HG03460 (cell line): ENCODE results near the gene NTM.

Source experiments
- ATAC-seq: cut with Tn5 transposase; IDR thresholded peaks from one replicate; pipeline ENCODE4 v1.9.1; 2021; ENCODE audit not compliant: unreplicated experiment

Gene NTM

DNA sequence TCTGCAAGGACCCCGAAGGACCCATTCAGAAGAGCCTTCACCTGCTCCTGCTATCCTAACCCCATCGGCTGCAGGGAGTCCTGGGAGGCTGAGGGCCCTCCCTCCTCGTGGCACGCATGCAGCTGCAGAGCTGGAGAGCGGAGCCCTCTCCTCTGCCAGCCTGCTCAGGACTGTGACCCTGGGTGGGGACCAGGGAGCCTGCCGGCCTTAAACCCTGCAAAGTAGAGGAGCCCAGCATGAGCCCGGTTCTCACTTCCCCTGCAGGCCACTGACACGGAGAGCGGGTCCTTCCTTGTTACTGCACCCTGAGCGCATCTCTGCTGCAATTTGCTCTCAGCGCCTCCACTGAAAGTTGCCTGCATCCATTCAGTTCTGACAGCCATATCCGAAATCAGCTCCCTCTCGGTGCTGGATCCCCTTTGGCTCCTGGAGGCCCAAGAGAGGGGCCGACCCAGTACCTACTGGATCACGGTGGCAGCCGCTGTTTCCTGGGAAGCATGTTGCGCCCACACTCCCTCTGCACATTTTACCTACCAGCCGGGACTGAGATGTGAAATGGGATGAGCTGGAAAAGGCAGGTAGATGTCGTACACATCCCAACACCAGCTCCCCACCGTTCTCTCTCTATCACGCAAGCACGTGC lies 312.1 kb downstream of the NTM start:
- no peak for ATAC-seq

DNA sequence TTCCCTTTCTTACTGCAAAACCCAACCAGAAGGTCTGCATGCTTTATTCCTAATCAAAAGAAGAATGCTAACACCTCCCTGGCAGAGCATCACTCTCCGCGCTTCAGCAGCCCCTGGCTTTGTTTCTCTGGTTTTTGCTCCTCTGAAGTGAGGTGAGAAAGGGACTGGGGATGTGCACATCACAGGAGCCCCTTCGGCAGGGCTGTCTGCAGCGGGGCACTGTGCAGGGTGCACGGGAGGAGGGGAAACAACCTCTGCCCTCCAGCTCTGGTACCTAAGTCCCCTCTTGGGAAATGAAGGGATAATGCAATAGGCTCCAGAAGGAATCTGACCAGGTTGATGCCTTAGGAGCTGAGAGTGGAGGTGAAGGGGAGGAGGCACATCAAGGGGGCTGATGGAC lies 312.7 kb downstream of the NTM start:
- no peak for ATAC-seq

DNA sequence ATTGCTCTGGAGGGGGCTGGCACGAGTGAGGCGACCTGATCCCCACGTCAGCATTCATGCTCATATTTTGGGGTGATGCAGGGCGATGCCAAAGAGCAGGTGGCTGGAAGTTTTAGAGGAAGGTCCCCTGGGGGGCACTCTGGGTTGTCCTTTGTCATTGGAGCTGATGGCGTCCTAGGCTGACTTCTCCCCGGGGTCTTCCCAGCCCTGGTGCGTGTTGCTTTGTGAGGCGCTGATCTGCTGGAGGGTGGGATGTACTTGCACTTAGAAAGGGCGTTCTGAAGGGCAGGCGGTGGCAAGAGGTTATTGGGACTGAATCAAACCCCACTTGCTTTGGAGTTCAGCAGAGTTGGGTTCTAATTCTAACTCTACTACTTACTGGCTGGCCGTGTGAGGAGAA lies 313.3 kb downstream of the NTM start:
- ATAC-seq: no peak

DNA sequence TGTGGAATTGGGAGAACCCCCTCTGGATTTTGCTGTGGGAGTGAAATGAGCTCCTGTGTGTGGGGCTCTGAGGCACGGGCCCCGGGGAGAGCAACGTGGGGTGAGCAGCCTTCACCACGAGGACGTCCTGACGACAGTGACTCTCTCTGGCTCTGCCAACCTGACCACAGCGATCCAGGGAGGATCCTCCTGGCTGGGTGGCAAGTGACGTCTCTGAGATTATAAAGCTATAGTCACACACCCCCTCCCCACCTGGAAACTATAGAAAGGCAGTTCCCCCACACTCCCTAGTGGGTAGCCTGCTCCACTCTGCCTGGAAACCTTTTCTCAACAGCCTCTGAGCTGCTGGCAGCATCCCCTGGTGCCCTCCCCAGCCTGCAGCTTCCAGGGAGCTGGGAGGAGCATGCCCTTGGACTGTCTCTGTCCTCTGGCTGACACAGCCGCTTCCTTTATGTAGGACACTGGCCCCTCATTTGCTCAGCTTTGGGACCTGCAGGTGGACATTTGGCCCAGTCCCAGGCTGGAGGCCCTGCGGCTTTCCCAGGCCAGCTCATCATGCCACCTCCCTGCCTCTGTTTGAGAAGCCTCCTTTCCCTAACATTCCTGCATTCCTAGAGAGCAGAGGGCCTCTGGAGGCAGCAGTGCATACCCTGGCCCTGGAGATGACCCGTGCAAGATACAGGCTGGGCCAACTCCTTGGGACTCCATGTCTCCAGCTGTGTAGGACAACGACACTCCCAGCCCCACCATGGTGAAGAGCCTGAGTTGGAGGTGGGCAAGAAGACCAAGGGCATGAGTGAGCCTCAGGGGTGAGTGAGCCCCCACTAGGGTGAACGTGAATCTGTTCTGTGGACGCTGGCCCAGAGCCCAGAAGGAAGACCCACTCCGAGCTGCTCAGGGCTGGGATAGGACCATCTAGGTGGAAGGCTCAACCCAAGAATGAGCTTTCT lies 314.0 kb downstream of the NTM start:
- ATAC-seq: no peak

DNA sequence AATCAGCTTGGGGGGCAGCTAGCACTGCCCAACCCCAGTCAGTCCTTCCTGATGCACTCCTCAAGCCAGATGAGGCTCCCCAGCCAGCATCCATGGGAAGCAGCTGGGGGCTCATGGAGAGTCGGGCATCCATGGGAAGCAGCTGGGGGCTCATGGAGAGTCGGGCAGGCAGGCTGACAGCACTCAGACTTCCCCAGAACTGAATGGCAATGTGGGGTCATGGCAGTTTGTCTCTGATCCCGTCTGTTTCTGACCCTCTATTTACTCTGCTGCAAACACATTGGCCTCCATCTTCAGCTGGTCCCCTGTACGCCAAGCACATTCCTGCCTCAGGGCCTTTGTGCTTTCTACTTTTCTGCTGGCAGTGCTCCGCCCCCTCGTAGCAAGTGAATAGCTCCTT lies 314.8 kb downstream of the NTM start:
- ATAC-seq: no peak

DNA sequence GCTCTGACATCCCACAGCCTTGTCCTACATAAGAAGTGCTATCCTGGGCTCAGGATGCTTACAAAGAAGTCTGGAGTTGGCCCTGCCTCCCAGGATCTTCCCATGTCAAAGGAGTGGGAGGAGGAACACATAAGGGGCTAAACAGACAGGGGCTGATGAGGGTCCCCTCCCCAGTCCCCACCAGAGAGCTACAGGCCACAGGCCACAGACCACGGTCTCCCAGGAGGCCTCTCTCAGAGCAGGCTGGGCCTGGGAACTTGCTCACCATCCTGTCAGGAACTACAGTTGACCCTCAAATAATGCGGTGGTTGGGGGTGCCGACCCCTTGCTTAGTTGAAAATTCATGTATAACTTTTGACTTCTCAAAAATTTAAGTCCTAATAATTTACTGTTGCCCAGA lies 315.5 kb downstream of the NTM start:
- ATAC-seq: no peak

DNA sequence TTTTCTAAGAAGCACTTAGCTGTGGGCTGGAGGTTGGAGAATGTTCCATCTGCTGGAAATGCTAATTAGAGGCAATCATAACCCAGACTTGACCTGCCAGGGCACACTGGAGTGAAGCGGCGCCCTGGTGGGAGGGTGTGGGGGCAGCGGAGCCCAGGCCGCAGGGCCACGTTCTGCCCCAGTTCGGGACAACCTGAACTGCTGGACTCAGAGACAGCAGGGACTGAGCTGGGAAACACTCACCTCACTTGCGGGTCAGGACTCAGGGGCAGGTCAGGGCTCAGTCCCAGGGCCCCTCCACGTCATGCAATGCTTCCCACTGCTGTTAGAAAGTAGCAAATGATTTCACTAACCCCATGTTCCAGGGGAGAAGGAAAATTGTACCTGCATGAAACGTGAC lies 316.4 kb downstream of the NTM start:
- ATAC-seq: no peak

DNA sequence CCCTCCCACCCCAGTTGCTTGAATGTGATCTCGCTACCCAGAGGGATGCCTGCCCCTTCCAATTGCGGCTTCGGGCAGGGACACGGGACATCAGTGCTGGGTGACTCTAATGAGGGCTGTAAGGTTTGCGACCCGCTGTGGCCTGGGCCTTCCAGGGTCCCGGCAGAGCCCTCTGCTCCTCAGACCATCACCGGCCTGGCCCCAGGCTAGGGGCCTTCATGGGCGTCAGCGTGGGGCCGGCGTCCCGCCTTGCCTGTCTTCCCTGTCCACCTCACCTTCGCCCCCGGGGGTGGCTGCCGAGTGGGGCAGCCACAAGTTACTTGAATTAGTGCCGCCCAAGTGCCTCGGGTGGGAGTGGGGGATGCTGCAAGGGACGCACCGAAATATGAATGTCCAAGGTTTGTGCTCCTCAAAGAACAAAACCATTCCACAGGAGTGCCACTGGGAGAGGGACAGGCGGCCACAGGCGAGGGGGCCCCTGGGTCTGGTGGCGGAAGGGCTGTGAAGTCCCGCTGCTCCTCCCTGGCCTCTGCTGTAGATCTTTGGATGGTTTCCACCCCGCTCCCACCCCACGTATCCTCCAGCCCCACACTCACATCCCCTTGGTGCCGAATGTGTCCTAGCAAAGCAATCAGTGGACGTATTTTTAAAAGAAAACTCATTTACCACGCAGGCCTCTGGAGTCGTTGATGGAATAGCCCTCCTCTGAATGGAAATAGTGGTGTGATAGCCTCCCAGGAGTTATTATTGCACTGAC lies 317.1 kb downstream of the NTM start:
- no peak for ATAC-seq

DNA sequence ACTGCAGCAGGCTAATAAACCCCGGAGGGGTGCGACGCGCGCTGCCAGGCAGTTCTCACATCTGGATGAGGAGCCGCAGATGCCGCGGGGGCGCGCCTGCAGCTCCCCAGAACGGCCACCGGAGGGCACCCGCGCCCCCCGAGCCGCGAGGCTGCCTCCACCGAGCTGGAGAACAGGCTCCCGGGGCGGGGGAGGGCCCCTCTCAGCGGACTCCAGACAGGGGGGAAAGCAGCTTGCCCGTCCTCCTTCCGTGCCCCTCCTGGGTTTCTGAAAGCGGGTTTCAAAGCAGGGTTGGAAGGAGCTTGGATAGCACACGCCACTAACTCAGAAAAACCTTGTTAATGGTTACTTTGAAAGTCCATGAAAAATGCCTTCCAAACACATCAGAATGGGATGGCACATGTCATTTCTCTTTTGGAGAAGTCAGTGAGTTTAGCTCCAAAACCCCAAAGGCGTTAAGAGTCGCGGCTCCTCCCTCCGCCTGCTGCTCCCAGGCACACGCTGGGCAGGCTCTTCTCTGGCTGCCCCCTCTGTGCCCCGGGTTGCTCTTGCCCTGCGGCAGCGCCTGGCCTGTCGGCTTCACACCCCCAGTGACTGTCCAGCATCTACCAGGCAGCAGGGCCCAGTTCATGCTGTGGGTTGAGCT lies 317.8 kb downstream of the NTM start:
- ATAC-seq: peak; percentile 78

DNA sequence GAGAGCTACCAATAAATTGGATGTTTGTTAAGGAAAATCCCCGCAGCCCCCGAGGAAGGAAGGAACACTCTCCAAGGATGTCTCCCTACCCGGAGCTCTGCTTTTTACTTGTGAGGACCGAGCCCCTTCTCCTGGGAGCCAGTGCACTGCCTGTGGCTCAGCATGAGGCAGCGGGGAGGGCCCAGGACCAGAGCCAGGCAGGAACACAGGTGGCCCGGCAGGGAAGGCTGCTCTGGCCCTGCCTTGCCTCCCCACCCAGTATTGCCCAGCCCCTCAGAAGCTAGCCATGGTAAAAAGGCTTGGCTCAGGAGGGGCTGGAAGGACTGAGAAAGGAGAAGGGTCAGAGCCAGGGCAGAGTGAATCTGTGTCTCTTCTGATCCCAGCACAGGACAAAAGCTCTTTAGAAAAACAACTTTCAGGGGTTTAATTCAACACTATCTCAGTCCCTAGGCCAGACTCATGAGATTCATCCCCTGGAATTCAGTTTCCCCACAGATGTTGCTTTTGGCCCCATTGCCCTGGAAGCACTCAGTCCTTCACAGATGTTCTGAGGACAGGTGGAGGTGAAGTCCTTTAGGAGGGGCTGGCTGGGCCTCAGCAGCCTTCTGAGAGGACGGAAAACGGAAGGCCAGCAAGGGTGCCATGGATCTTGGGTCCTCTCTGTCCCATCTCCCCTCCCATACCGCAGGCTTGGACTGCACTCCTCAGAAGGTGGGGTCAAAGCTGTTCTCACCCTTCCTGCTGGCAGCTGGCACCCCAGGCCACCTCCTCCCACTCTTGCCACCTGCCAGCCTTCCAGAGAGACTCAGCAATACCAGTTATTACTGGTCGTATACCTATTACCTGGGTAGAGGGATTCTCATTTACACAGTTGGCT lies 318.9 kb downstream of the NTM start:
- no peak for ATAC-seq

DNA sequence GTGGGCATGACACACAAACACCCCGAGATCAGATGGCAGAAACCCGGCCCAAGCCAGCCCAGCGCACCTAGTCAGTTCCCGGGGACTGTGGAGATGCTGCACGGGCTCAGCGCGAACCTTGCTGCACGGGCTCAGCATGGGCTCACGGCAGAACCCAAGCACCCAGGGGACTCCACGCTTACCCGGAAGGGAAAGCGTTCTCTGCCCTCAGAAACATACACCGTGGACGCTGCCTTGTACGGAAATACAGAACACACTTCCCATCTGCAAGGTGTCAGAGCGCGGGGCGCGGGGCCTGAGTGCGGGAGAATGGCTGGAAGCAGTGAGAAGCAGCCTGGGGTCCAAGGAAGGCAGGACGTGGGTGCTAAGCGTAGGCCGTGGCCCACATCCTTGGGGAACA lies 319.9 kb downstream of the NTM start:
- no peak for ATAC-seq

DNA sequence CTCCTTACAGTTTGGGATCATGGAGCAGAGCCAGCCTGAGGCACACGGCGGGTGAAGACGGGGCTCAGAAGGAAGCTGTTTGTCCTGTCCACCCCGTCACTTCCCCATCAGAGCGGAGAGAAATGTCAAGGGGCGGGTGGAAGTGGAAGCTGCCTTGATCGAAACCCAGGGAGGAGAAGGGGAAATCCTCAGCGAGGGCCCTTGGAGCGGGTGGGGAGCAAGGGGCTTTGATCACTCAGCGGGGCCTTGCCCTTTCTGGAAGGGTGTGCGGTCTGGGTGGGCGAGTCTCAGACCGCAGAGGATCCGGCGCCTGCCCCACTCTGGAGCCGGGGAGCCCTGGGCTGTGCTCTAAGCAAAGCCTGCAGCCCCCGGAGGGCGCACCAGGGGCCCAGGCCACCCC lies 320.4 kb downstream of the NTM start:
- ATAC-seq: no peak

DNA sequence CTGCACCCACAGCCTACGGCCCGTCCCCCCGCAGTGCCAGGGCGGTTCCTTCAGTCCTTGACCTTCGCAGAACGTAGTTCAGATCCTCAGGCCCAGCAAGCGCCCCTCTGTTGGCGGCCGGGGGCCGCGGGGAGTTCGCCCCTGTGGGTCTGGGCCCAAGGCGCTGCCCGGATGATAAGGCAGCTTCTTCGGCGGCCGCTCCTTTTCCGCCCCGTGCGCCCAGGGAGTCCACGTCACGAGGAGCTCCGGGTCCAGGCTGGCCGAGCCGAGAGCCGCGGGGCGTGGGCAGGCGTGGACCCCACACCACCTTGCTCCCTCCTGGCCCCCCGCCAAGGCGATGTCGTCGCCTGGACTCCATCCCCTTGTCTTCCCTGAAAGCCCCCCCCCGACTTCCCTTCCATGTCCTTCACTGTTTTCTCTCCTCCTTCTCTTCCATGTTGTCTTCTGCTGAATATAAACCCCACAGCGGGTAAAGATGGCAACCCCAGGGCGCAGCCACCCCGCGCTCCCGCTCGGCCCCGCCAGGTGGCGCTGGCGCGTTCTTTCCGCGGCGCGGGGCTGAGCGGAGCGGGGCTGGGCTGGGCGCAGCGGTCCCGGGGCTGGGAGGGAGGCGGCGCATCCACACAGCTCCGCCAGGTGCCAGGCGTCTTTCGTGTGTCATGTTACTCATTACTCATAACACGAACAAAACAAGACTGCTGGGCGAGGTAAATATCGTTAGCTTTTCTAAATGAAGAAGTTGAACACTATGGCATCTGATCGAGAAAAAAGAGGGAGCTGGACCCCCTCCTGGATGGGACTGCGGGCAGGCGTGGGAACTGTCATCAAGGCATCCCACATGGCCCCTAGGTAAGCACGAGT lies 321.0 kb downstream of the NTM start:
- ATAC-seq: no peak

DNA sequence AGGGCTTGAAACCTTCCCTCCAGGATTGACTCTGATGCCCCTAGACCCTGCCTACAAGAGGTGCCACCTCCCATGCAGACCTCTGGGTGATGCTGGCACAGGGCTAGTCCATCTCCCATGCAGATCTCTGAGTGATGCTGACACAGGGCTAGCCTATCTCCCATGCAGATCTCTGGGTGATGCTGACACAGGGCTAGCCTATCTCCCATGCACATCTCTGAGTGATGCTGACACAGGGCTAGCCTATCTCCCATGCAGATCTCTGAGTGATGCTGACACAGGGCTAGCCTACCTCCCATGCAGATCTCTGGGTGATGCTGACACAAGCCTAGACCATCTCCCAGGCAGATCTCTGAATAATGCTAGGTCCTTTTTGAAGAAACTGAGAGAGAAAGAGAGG lies 321.7 kb downstream of the NTM start:
- no peak for ATAC-seq

DNA sequence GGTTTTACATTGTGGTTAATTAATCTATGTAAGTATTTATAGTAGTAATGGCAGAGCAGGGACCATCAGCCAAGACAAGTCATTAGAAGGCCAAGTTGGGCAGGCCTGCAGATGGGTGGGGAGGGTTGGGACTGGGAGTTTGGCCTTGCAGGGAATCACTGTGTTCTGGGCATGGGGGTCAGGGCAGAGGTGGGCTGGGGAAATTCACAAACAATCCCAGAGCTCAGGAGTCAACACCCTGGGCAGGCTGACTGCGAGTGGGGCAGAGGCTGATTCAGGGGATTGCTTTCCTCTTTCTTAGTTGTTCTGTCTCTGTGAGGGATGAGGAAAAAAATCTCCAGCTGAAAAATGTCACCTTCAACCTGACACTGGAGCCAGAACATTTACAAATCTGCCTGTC lies 322.5 kb downstream of the NTM start:
- ATAC-seq: no peak

DNA sequence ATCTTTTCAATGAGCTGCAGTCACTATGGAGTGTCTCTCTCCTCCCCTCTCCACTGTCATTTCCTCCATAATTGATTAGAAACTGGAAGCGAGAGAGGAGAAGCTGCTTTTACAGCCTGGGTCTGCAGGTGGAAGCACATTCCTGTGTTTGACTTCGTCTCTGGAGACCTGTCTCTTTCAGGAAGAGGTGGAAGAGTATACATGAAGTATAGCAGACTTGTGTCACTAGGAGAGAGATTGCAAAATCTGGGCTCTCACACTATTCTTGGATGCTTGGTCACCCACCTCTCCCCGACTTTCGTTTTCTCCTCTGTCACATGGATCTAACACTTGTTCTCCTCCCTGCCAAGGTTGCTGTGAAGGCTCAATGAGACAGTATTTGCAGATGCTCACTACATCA lies 323.3 kb downstream of the NTM start:
- no peak for ATAC-seq

DNA sequence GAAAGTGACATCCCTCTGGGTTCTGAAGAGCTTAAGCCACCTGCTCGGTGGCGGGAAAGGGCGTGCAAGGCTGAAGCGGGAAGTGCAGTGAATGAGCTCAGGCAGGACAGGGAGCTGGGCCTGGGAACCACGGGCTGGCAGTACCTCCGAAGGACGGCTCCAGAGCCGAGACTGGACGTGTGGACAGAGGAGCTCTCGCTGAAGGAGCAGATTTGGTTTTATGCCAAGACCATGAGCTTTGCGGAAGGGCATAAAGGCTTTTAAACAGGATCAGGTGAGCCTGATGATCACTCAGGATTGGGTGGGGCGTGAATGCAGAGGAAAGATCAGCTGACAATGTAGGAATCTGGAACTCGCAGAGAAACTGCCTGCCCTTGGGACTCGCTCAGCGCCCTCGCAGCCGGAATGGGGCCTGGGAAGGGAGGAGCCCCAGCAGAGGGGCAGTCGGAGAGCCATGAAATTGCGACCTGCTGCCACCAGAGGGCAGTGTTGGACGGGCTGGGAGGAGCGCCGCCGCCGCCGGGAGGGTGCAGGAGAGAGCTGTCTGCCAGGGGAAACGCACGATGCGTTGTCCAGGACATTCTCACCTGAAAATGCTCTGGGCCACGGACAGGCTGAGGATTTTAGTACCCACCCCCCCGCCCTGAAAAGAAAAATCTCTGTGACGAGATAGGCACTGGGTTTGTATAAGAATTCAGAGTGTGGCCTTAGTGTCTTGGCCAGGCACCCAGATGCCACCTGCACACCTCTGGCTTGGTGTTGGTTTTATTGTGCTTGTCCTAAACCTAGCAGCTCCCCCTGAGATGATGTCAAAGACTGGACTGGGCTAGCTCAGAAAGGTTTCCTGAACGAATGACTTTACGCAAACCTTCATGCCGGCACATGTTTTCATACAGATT lies 324.4 kb downstream of the NTM start:
- peak; percentile 82 for ATAC-seq

DNA sequence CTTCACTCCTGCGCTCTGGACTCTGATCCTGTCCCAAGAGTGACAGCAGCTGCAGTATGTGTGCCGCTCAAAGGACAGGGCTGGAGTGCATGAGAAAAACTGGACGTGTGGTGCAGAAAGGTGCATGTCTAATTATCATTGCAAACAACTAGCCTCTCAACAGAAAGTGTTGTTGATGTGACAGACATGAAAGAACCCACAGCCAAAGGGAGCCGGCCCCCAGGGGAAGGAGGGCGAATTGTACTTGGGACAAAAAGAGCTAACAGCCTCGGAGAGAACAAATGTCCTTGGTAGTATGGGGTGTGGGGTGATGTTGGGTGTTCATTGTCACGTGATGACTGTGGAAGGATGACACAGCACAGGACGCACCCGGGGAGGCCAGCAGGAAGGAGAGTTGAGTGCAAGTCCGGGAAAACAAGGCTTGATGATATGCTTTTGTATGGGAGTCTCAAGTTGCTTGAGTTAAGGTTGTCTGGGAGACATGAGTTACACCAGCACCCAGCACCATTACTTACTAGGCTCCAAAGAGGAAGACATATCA lies 325.5 kb downstream of the NTM start:
- ATAC-seq: no peak
